Pancreas (tissue), 10 donors: ENCODE data around the gene ZEB1. TPM values are rescaled to one million over a fixed set of nuclear protein-coding genes. Genes with fewer than 3 reads are reported as not detected.
"Not testable (repeated sequence)": the region's sequence is repeated elsewhere in the genome, so short reads cannot be mapped to it uniquely, and the experiment has no call there.

Experiments used
- ATAC-seq, 4 donors: fragments of 200-7000 bp; cut with Tn5 transposase; one replicate each; pipeline versions ENCODE4 v1.8.0 to v1.9.1; 2020; ENCODE audit warnings: mild to moderate bottlenecking in 4 of 4, moderate library complexity in 4 of 4
- DNase-seq, 6 donors: peaks; one replicate each; pipeline ENCODE4 v3.0.0-alpha.2; 2020
- FAIRE-seq: peaks from 2 replicates; lab custom pipeline; 2012; peaks lifted over from hg19 to GRCh38; lab: Jason Lieb, UNC
- H3K27ac ChIP-seq, 4 donors: fragments of 200-600 bp; sonication (generic); 1 replicate in 3 of 4; 2 replicates in 1 of 4; pipeline versions ENCODE4 v1.5.0 to v1.8.0; 2020
- H3K27me3 ChIP-seq, 4 donors: fragments of 200-600 bp; one replicate each; pipeline ENCODE4 v1.8.0; 2021
- H3K36me3 ChIP-seq, 3 donors: fragments of 200-600 bp; sonication (generic) in 1 of 3; one replicate each; pipeline versions ENCODE4 v1.5.0 to v1.8.0; 2020 to 2021
- H3K4me1 ChIP-seq, 3 donors: fragments of 200-600 bp; one replicate each; pipeline ENCODE4 v1.8.0; 2021
- H3K4me3 ChIP-seq, 4 donors: fragments of 200-600 bp; sonication (generic) in 2 of 4; one replicate each; pipeline versions ENCODE4 v1.5.0 to v1.8.0; 2020 to 2021
- H3K9me3 ChIP-seq, 4 donors: fragments of 200-600 bp; one replicate each; pipeline ENCODE4 v1.8.0; 2021
- CTCF ChIP-seq, 4 donors: fragments of 200-600 bp; sonication (generic) in 3 of 4; IDR thresholded peaks; one replicate each; pipeline versions ENCODE4 v1.5.0 to v1.8.0; 2021; ENCODE audit warnings: antibody characterized with exemption in 4 of 4
- WGBS, 2 donors: extraction: QIAGEN DNeasy Blood & Tissue Kit; methylation state at CpG; one replicate each; pipeline ENCODE4 v1.1.7; 2013; 5-methylcytosine and 5-hydroxymethylcytosine counted together
- intact Hi-C, 3 donors: fragments of 100-400 bp; cut with DNase I; formaldehyde crosslinking; loops; one replicate each; pipeline versions ENCODE4 v1.11.1 to v1.14.2; 2022
- polyA plus RNA-seq, 2 donors: library from polyadenylated mRNA; stranded (reverse); fragments of 200-250 nt; gene quantifications; one replicate each; pipeline ENCODE4 v1.2.3, GENCODE V29; 2013
- total RNA-seq, 6 donors: library from RNA; stranded (reverse); fragmentation: NEBNext Ultra II Directional in 4 of 6; extraction: Animal tissue kit (Norgen Biotek cat#: 25700) in 4 of 6; gene quantifications; one replicate each; pipeline versions ENCODE4 v1.2.1 to v1.2.4, GENCODE V29; 2021 to 2023
- donor health status: healthy with polysubstance abuse.
- donor health status: DM: no; HTN: no; CAD: no; lungs with moderate emphysema.
- donor health status: DM: no; HTN: no; CAD: no.
- donor health status: control.
- donor health status: control.
- donor health status: Bipolar disorder and iron deficiency.
- donor health status: DM: yes; HTN: yes; CAD: no.
- donor health status: DM: no; HTN: no; CAD: no.
- donor health status: DM: no; HTN: no; CAD: no.
- donor health status: DM: yes; HTN: yes; CAD: no.

The ZEB1 gene
- total and polyA plus RNA-seq, 8 donors = 3.2 to 21.6 (median 5.0) TPM

GRCh38 chr10:31362023-31362641, 43.1 kb downstream of the ZEB1 start:
- DNase-seq = peak in 1 of 6 donors; percentile 59
- no peak for FAIRE-seq
- Histone ChIP-seq H3K36me3 (no peaks in the 10 kb centered on the region), H3K4me3 (no peak overlapping the region), H3K27ac (no peak overlapping the region), H3K27me3 (no peaks in the 10 kb centered on the region), H3K9me3 (no peaks in the 10 kb centered on the region), H3K4me1 (no peaks in the 10 kb centered on the region)
- intact Hi-C loops = no loop called here
- no peak for TF ChIP-seq CTCF (IDR thresholded peaks at IDR 0.05)
- WGBS, 2 donors = 90 to 95% methylated on average over 44 of the region's 44 CpGs
- no peak for ATAC-seq

- intact Hi-C loops, H3K36me3 ChIP-seq: not testable (repeated sequence)
- DNase-seq = peak in 1 of 6 donors; percentile 39
These were observed 44.7 kb downstream of the ZEB1 start for GRCh38 chr10:31363696-31364095.

GRCh38 chr10:31364238-31364637, 45.2 kb downstream of the ZEB1 start:
- H3K36me3 ChIP-seq, FAIRE-seq, H3K27me3 ChIP-seq, H3K4me1 ChIP-seq, intact Hi-C loops, ATAC-seq, H3K9me3 ChIP-seq, H3K27ac ChIP-seq, H3K4me3 ChIP-seq: not testable (repeated sequence)
- peak in 3 of 6 donors; percentile 18 to 52 (median 48) for DNase-seq
- 91 to 99% methylated on average over 12 to 13 of the region's 13 CpGs for WGBS, 2 donors

More at GRCh38 chr10:31363696-31364095, 44.7 kb downstream of the ZEB1 start:
- not testable (repeated sequence) for H3K27me3 ChIP-seq, H3K4me3 ChIP-seq, FAIRE-seq, H3K4me1 ChIP-seq, H3K9me3 ChIP-seq, ATAC-seq, H3K27ac ChIP-seq
- 86 to 92% methylated on average over 18 to 19 of the region's 19 CpGs for WGBS, 2 donors

- no peak for FAIRE-seq
- no peak overlapping the region for H3K4me3 ChIP-seq
- no peaks in the 10 kb centered on the region for H3K27me3 ChIP-seq
- H3K27ac ChIP-seq = no peak overlapping the region
- no peak for ATAC-seq
- H3K4me1 ChIP-seq = no peaks in the 10 kb centered on the region
- H3K36me3 ChIP-seq = no peaks in the 10 kb centered on the region
- intact Hi-C loops = no loop called here
- TF ChIP-seq CTCF (IDR thresholded peaks at IDR 0.05) = no peak
- DNase-seq = no peak
- 75 to 84% methylated on average over 4 of the region's 4 CpGs for WGBS, 2 donors
- H3K9me3 ChIP-seq = no peaks in the 10 kb centered on the region
These were observed 47.7 kb downstream of the ZEB1 start for GRCh38 chr10:31366703-31367102.

- TF ChIP-seq CTCF (IDR thresholded peaks at IDR 0.05) = no peak
- ATAC-seq (no peak), DNase-seq (no peak), FAIRE-seq (no peak)
- Histone ChIP-seq H3K4me1 (no peaks in the 10 kb centered on the region), H3K4me3 (no peak overlapping the region), H3K36me3 (no peaks in the 10 kb centered on the region), H3K9me3 (no peaks in the 10 kb centered on the region), H3K27me3 (no peaks in the 10 kb centered on the region), H3K27ac (no peak overlapping the region)
- intact Hi-C loops = no loop called here
These were observed 49.7 kb downstream of the ZEB1 start for GRCh38 chr10:31368724-31369123.

GRCh38 chr10:31372439-31372838, 53.4 kb downstream of the ZEB1 start:
- DNase-seq = no peak
- no peaks in the 10 kb centered on the region for H3K9me3 ChIP-seq
- ATAC-seq = no peak
- TF ChIP-seq CTCF (IDR thresholded peaks at IDR 0.05) = no peak
- no peak for FAIRE-seq
- H3K4me1 ChIP-seq = no peaks in the 10 kb centered on the region
- no peak overlapping the region for H3K4me3 ChIP-seq
- H3K36me3 ChIP-seq = no peaks in the 10 kb centered on the region
- intact Hi-C loops = no loop called here
- no peaks in the 10 kb centered on the region for H3K27me3 ChIP-seq
- H3K27ac ChIP-seq = no peak overlapping the region
- 77 to 78% methylated on average over 3 of the region's 3 CpGs for WGBS, 2 donors
